Stimulated activated naive B cell treated with anti-CD40 and anti-IgM and Interleukin-4, amounts not matched to agents 10 μg/mL and 1 μg/mL and 100 μg/mL, for 72 hours (primary cell): ENCODE data around the gene TSPO.
"Not testable (repeated sequence)": the region's sequence is repeated elsewhere in the genome, so short reads cannot be mapped to it uniquely, and the experiment has no call there.

Experiments used
- ATAC-seq, 2 donors: fragments of 150-1000 bp; cut with Tn5 transposase; replicated peaks; 2 replicates each; pipeline ENCODE4 v1.10.0; 2021; ENCODE audit warnings: moderate library complexity in 1 of 2
- DNase-seq: peaks from one replicate; pipeline ENCODE4 v3.0.0; 2021
- H3K27ac Mint-ChIP-seq: one replicate; pipeline ENCODE4 v1.8.0; 2022; ENCODE audit warnings: mild to moderate bottlenecking, mixed read lengths
- H3K27me3 Mint-ChIP-seq, 2 donors: one replicate each; pipeline ENCODE4 v1.8.0; 2022; ENCODE audit warnings: mixed read lengths in 2 of 2
- H3K36me3 Mint-ChIP-seq, 2 donors: one replicate each; pipeline ENCODE4 v1.8.0; 2022; ENCODE audit warnings: mixed read lengths in 2 of 2, mild to moderate bottlenecking in 1 of 2
- H3K4me1 Mint-ChIP-seq, 2 donors: one replicate each; pipeline ENCODE4 v1.8.0; 2022; ENCODE audit warnings: mixed read lengths in 2 of 2, mild to moderate bottlenecking in 1 of 2
- H3K4me3 Mint-ChIP-seq, 2 donors: one replicate each; pipeline ENCODE4 v1.8.0; 2022; ENCODE audit warnings: mild to moderate bottlenecking in 2 of 2, mixed read lengths in 2 of 2, moderate library complexity in 1 of 2
- H3K9me3 Mint-ChIP-seq, 2 donors: one replicate each; pipeline ENCODE4 v1.8.0; 2022; ENCODE audit warnings: mixed read lengths in 2 of 2, mild to moderate bottlenecking in 1 of 2

The TSPO gene

DNA sequence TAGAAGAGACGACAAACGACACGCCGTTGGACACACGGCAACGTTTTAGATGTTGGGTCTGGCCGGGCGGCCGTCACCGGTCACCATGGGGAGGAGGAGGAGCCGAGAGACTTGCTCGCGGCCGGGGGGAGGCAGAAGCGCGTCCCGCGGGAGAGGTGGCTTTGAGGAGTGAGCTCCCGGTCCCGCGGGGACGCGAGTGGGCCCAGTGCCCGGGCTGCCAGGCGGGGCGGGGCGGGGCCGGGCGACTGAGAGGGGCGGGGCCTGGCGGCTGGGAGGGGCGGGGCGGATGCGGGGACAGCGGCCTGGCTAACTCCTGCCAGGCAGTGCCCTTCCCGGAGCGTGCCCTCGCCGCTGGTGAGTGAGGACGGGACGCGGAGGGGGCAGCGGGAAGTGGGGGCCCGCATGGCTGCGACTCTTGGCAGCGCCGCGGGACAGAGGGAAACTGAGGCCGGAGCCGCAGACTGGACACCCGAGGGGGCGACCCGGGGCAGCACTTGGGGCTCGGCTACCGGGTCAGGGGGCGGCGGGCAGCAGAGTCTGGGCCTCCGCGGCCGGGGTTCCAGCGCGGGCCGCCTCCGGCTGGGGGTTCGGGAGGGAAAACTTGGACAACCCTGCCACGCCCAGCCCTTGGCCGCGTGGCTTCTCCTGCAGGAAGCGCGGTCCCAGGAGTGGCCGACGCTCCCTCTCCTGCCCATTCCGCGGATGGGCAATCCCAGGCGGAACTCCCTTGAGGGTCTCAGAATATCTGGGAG lies at the start of gene TSPO:
Gene TSPO (plus strand): TSS at position 309 of the 752 bp plus-strand sequence. CDS start 7,680 bp downstream, outside the sequence.
- peak within 1 kb of the TSS; percentile 89 for H3K4me3 Mint-ChIP-seq
- no peak for DNase-seq
- peaks cover 6 to 8% of the 10 kb centered on the region in 2 donors for H3K36me3 Mint-ChIP-seq
- H3K9me3 Mint-ChIP-seq, result no peaks in the 10 kb centered on the region
- H3K27me3 Mint-ChIP-seq, result no peaks in the 10 kb centered on the region
- ATAC-seq, result peak; percentile 54 to 55
- peaks cover 43 to 73% of the 10 kb centered on the region in 2 donors for H3K4me1 Mint-ChIP-seq
- peak within 1 kb of the TSS; percentile 93 for H3K27ac Mint-ChIP-seq

DNA sequence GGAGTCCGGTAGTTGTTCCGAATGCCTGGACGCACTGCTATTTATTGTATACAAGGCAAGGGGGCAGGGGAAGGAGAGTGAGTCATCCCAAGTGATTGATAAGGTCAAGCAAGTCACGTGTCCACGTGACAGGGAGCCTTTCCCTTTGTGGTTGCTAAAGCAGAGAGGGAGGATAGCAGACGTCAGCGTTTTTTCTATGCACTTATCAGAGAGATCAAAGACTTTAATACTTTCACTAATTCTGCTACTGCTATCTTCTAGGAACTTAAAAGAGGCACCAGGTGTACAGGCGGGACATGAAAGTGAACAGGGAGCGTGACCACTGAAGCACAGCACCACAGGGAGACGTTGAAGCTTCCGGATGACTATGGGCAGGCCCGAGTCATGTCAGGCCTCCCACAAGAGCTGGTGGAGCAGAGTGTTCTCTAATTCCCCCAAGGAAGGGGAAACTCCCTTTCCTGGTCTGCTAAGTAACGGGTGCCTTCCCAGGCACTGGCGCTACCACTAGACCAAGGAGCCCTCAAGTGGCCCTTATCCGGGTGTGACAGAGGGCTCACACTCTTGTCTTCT lies 47.2 kb upstream of the TSPO start:
- peak in 1 of 2 donors; percentile 7 for ATAC-seq
- DNase-seq, result not testable (repeated sequence)

DNA sequence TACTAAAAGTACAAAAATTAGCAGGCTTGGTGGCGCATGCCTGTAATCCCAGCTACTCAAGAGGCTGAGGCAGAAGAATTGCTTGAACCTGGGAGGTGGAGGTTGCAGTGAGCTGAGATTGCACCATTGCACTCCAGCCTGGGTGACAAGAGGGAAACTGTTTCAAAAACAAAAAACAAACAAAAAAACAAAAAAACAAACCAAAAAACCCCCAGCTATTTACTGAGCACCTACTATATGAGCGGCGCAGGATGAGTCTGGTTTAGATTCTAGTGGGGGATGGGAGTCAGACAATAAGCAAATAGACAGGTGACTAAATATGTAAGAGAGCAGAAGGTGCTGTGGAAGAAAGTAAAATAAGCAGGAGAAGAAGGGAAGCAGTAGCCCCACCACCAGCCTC lies 46.4 kb upstream of the TSPO start:
- not testable (repeated sequence) for ATAC-seq, H3K27ac Mint-ChIP-seq, H3K4me3 Mint-ChIP-seq

More for the DNA sequence above, 47.2 kb upstream of the TSPO start:
- not testable (repeated sequence) for H3K36me3 Mint-ChIP-seq, H3K4me3 Mint-ChIP-seq, H3K27ac Mint-ChIP-seq, H3K9me3 Mint-ChIP-seq
- peaks cover 2 to 11% of the 10 kb centered on the region in 2 donors for H3K4me1 Mint-ChIP-seq
- peaks cover 21 to 28% of the 10 kb centered on the region in 2 donors for H3K27me3 Mint-ChIP-seq

DNA sequence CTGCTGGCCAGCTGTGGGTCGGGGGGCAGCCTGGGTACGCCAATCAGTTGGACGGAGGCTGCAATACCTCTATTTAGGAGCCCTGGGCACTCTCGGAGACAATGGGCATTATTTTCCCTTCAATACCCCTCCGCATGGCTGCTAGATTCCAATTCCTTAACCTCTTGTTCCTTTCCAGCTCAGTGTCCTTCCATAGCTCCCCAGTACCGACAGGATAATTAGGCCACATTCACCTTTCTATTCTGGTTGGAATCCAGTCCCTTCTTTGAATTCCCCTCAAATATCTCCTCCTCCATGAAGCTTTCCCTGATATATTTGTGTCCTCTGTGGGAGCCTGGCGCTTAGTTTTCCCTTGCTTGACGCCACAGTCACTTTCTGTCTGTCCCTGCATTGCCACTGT lies 45.1 kb upstream of the TSPO start:
- ATAC-seq, result no peak
- Mint-ChIP-seq H3K4me3 (no peak overlapping the region), H3K27me3 (peaks cover 25 to 42% of the 10 kb centered on the region in 2 donors), H3K36me3 (no peaks in the 10 kb centered on the region), H3K27ac (no peak overlapping the region), H3K4me1 (peaks cover 3 to 10% of the 10 kb centered on the region in 2 donors), H3K9me3 (no peaks in the 10 kb centered on the region)
- DNase-seq, result no peak

More for the DNA sequence above, 46.4 kb upstream of the TSPO start:
- Mint-ChIP-seq H3K4me1 (peaks cover 2 to 11% of the 10 kb centered on the region in 2 donors), H3K27me3 (peaks cover 21 to 33% of the 10 kb centered on the region in 2 donors)
- not testable (repeated sequence) for DNase-seq, H3K9me3 Mint-ChIP-seq, H3K36me3 Mint-ChIP-seq

DNA sequence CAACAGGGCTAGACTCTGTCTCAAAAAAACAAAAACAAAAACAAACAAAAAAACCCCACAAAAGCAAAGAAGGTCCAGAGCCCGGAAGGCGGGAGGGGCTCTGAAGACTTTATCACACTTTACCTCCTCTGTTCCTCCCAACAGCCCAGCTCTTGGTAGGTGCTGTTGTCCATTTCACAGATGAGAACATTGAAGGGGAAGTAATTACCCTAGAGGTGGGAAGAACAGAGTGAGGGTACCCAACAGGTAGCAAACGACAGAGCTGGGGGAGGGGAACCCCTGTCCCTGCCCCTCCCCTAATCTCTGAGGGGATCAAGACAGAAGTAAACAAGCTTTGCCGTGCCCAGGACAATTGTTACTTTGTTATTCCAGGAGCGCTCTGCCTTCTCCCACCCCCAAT lies 41.8 kb upstream of the TSPO start:
- Mint-ChIP-seq H3K36me3 (no peaks in the 10 kb centered on the region), H3K27me3 (peaks cover 45 to 67% of the 10 kb centered on the region in 2 donors), H3K4me3 (no peak overlapping the region), H3K4me1 (peaks cover 8 to 31% of the 10 kb centered on the region in 2 donors), H3K27ac (no peak overlapping the region), H3K9me3 (no peaks in the 10 kb centered on the region)
- DNase-seq (no peak), ATAC-seq (no peak)

DNA sequence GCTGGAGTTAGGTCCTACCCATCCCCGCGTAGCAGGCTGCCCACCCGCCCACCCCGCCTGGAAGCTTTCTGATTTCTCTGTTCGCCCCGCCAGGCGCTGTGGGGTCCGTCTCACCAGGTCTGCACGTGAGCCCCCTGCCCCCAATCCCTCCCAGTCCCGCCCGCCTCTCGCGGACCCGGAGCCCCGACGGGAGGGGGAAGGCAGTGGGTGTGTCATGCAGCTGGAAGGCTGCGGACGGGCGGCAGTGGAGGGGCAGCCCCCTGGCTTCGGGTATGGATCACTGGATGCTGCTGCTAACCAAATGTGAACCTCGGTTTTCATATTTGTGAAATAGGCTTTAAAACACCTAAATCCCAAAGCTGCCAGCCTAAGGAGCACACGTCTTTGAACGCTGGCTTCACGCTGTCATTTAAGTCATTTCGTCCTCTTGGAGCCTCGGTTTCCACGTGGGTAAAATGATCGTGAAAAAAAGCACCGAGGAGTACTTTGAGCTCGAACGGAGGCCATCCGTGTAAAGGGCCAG lies 41.4 kb upstream of the TSPO start:
- ATAC-seq (peak; percentile 41 to 45), DNase-seq (no peak)
- Mint-ChIP-seq H3K9me3 (no peaks in the 10 kb centered on the region), H3K4me1 (peaks cover 10 to 32% of the 10 kb centered on the region in 2 donors), H3K4me3 (peak overlapping the region; percentile 61 to 78), H3K27ac (no peak overlapping the region), H3K27me3 (peaks cover 47 to 72% of the 10 kb centered on the region in 2 donors), H3K36me3 (no peaks in the 10 kb centered on the region)

DNA sequence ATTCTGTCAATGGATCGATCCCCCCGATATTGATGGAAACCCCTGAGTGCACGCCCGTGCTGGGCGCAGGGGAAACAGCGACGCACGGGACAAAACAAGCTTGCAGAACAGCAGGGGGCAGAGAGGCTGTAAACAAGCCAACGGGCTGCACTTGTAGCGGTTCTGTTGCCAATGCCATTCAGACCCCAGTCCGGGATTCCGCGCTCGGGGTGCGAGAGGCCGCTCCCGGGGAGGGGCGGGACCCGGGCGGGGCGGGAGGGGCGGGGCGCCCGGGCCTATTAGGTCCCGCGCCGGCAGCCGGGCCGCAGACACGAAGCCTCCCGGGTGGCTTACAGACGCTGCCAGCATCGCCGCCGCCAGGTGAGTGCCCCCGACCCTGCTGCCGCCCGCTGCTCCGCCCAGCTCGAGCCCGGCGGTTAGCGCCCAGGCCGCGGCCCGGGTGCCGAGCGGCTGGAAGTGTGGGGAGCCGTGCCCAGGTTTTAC lies 40.9 kb upstream of the TSPO start, which contains the start of gene BIK:
Gene BIK (plus strand): TSS at position 307 of the 483 bp plus-strand sequence. CDS start 13,273 bp downstream, outside the sequence.
- ATAC-seq, result peak; percentile 58 to 63
- DNase-seq, result no peak

DNA sequence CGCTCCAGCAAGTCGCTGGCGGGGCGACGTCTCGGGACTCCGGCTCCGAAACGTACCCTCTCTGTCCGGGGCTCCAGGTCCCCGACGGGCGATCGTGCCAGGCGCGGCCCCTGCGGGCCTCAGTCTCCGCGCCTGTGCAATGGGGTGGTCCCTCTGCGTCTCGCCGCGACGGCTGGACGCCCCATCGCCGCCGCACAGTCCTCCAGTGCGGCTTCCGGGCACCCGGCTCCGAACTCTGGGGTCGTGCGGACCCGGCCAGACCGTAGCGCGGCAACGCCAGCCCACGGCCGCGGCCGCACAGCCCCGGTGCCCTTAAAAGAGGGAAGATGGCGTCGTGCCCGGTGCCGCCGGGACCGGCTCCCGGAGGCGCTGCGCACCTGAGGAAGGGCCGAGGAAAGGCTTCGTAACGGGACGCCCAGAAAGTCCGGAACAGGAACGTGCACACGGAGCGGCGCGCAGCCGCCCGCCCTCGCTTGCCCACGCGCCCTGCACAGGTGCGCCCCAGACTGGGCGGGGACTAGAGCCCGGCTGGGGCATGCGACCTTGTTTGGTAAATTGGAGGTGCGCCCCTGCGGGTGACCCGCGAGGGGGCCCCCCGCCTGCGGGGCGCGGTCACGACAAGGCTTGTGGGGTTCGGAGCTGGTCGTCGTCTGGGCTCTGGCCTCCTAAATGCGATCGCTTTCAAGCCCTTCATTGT lies 40.3 kb upstream of the TSPO start:
- Mint-ChIP-seq H3K36me3 (peaks cover 0 to 2% of the 10 kb centered on the region in 2 donors), H3K27me3 (peaks cover 52 to 79% of the 10 kb centered on the region in 2 donors), H3K27ac (no peak overlapping the region), H3K9me3 (no peaks in the 10 kb centered on the region), H3K4me1 (peaks cover 18 to 42% of the 10 kb centered on the region in 2 donors), H3K4me3 (peak overlapping the region; percentile 74 to 82)
- ATAC-seq (peak; percentile 50 to 60), DNase-seq (no peak)

More for the DNA sequence above, 40.9 kb upstream of the TSPO start, which contains the start of gene BIK:
- Mint-ChIP-seq H3K27me3 (peaks cover 47 to 74% of the 10 kb centered on the region in 2 donors), H3K4me3 (peak within 1 kb of the TSS; percentile 74 to 82), H3K36me3 (no peaks in the 10 kb centered on the region), H3K9me3 (no peaks in the 10 kb centered on the region), H3K27ac (no peak within 1 kb of the TSS), H3K4me1 (peaks cover 13 to 36% of the 10 kb centered on the region in 2 donors)

DNA sequence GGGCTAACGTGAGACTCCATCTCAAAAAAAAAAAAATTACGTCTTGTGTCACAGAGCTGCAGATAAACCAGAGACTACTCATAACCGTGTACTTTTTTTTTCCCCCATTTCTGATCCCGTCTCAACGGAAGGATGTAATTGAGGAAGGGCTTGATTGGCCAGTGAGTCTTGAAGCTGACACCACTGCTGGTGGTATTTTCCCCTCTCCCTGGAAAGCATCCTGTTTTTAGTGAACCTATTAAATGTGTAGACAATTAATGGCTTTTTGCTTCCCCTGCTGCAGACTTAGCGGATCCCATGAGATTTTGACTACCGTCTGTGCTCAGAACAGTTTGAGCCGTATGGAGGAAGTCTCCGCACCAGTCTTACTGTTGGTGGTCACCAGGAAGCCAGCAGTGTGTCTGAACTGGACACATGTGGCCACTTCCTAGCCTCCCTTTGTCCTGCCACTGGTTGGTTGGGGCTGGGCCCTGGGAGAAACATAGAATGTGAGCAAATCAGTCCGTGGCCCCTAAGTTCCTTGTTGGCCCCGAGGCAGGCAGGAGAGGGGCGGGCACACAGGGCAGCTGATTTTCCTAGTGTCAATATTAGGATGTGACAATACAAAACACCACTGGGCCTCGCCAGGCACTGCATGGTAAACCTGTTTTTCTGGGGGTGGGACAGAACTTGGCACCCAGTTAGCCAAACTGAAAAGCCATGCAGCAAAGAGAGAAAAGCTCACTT lies 37.7 kb upstream of the TSPO start:
- peaks cover 0 to 2% of the 10 kb centered on the region in 2 donors for H3K36me3 Mint-ChIP-seq
- no peak for ATAC-seq
- H3K9me3 Mint-ChIP-seq, result no peaks in the 10 kb centered on the region
- peaks cover 27 to 62% of the 10 kb centered on the region in 2 donors for H3K4me1 Mint-ChIP-seq
- H3K4me3 Mint-ChIP-seq, result no peak overlapping the region
- peaks cover 41 to 69% of the 10 kb centered on the region in 2 donors for H3K27me3 Mint-ChIP-seq
- DNase-seq, result no peak
- no peak overlapping the region for H3K27ac Mint-ChIP-seq

DNA sequence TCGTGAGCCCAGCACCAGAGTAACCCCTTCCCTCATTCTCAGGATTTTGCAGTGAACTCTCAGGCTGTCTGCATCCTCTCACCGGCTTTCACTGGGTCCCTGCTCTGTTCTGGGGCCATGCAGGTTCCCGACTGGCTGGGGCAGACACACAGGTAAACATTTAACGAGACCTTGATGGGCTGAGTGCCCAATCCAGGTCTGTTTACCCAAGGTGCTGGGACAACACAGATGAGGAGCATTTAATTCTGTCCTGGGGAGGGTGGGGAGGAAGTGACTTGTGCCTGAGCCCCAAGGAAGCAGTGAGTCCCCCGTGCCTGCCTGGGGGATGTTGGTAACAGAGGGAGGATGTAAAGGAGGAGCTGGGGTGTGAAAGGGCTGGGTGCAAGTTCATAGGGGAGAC lies 36.4 kb upstream of the TSPO start:
- ATAC-seq, result no peak
- peaks cover 38 to 59% of the 10 kb centered on the region in 2 donors for H3K27me3 Mint-ChIP-seq
- H3K4me3 Mint-ChIP-seq, result peak overlapping the region in 1 of 2 donors; percentile 12
- H3K36me3 Mint-ChIP-seq, result peaks cover 0 to 2% of the 10 kb centered on the region in 2 donors
- H3K9me3 Mint-ChIP-seq, result no peaks in the 10 kb centered on the region
- H3K4me1 Mint-ChIP-seq, result peaks cover 31 to 72% of the 10 kb centered on the region in 2 donors
- H3K27ac Mint-ChIP-seq, result peak overlapping the region; percentile 87
- DNase-seq, result no peak

DNA sequence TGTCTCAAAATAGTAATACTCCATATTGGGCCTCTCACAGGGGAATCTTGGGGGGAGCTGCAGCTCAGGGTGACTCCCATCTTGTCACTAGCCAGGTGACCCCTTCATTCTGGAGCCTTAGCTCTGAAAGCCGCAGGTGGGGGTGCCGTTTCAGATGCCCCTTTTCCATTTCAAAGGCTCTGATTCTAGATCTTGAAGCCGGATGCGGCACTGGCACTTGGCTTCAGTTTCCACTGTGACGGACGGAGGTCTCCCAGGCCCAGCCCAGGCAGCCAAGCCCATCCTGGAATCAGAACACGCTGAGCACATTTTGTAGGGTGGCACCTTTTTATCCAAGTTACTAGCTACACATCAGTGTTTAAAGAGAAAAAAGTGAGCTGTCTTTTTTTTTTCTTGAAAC lies 34.4 kb upstream of the TSPO start:
- H3K4me3 Mint-ChIP-seq, result no peak overlapping the region
- DNase-seq (no peak), ATAC-seq (no peak)
- no peaks in the 10 kb centered on the region for H3K9me3 Mint-ChIP-seq
- peaks cover 0 to 2% of the 10 kb centered on the region in 2 donors for H3K36me3 Mint-ChIP-seq
- H3K27ac Mint-ChIP-seq, result no peak overlapping the region
- peaks cover 44 to 52% of the 10 kb centered on the region in 2 donors for H3K27me3 Mint-ChIP-seq
- H3K4me1 Mint-ChIP-seq, result peaks cover 37 to 78% of the 10 kb centered on the region in 2 donors

DNA sequence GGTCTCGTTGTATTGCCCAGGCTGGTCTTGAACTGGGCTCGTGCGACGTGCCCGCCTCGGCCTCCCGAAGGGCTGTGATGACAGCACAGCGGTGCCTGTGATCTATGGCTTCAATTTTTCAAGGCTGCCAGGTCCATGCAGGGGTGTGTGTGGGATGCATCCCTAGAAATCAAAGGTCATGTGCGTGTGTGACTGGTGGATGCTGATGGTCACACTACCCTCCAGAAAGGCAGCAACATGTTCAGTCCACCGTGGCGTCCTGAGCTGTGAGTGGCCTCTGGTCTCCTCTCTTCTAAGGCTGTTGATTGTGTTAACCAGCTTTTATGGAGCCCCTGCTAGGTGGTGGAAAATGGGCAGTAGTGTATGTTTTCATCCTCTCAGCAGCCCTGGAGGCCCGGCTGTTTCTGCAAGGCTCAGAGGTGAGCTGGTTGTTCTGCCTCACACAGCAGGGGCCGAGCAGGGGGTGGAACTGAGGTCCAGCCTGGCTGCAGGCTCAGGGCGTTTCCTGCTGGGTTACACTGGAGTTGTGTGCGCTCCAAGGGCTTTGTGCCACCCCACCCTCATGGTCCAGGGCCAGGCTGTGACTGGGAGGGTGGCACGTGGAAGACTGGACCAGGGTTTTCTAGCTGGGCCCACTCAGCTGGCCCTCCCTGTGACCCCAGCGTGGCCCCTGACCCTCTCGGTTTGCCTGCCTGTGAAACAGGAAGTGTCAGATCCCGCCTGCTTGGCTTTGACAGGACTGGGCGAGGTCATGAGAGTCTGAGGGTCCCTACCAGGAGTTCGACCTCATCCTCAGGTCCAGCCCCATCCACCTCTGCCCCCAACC lies 33.1 kb upstream of the TSPO start:
- Mint-ChIP-seq H3K27me3 (peaks cover 44 to 46% of the 10 kb centered on the region in 2 donors), H3K4me3 (peak overlapping the region in 1 of 2 donors; percentile 67), H3K9me3 (no peaks in the 10 kb centered on the region), H3K36me3 (peaks cover 0 to 2% of the 10 kb centered on the region in 2 donors), H3K4me1 (peaks cover 38 to 79% of the 10 kb centered on the region in 2 donors), H3K27ac (no peak overlapping the region)
- DNase-seq (no peak), ATAC-seq (no peak)
